Mucosa of rectum (tissue), 2 donors: ENCODE data around the gene RHBDF1.

Experiments
- H3K27ac ChIP-seq, 2 donors: one replicate each; pipeline ENCODE4 v1.7.0; 2013; ENCODE audit warnings: inconsistent platforms in 2 of 2, low read depth in 2 of 2, low read length in 2 of 2
- H3K27me3 ChIP-seq, 2 donors: one replicate each; pipeline ENCODE4 v1.7.0; 2013; ENCODE audit warnings: low read length in 2 of 2; ENCODE audit not compliant: control insufficient read depth in 2 of 2, insufficient read depth in 2 of 2
- H3K36me3 ChIP-seq, 2 donors: one replicate each; pipeline ENCODE4 v1.7.0; 2013; ENCODE audit warnings: low read length in 2 of 2; ENCODE audit not compliant: control insufficient read depth in 2 of 2, insufficient read depth in 2 of 2
- H3K4me1 ChIP-seq, 2 donors: one replicate each; pipeline ENCODE4 v1.7.0; 2013; ENCODE audit warnings: low read length in 2 of 2, mild to moderate bottlenecking in 1 of 2; ENCODE audit not compliant: control insufficient read depth in 2 of 2, insufficient read depth in 2 of 2
- H3K4me3 ChIP-seq, 2 donors: one replicate each; pipeline ENCODE4 v1.7.0; 2013; ENCODE audit warnings: low read length in 2 of 2
- H3K9ac ChIP-seq, 2 donors: one replicate each; pipeline ENCODE4 v1.7.0; 2013; ENCODE audit warnings: low read length in 2 of 2, low read depth in 1 of 2, mild to moderate bottlenecking in 1 of 2
- H3K9me3 ChIP-seq, 2 donors: one replicate each; pipeline ENCODE4 v1.7.0; 2013; ENCODE audit warnings: low read length in 2 of 2; ENCODE audit not compliant: control insufficient read depth in 2 of 2
- donor health status: healthy.
- donor health status: Normal muscosa, but diverticular disease.

Gene RHBDF1

GRCh38 chr16:72561-73548 is at the start of gene RHBDF1:
Gene RHBDF1 (minus strand): TSS chr16:72631. CDS start chr16:65015, 7,616 bp downstream.
- peak within 1 kb of the TSS; percentile 68 to 83 for H3K9ac ChIP-seq
- no peaks in the 10 kb centered on the region for H3K36me3 ChIP-seq
- peak within 1 kb of the TSS; percentile 69 to 78 for H3K4me3 ChIP-seq
- H3K4me1 ChIP-seq, result peaks cover 31 to 62% of the 10 kb centered on the region in 2 donors
- H3K27me3 ChIP-seq, result peaks cover 0 to 4% of the 10 kb centered on the region in 2 donors
- H3K9me3 ChIP-seq, result no peaks in the 10 kb centered on the region
- peak within 1 kb of the TSS; percentile 70 to 75 for H3K27ac ChIP-seq

GRCh38 chr16:120756-121155 is 48.3 kb upstream of the RHBDF1 start:
- H3K9ac ChIP-seq, result no peak overlapping the region
- H3K4me3 ChIP-seq, result no peak overlapping the region
- H3K27me3 ChIP-seq, result no peaks in the 10 kb centered on the region
- H3K4me1 ChIP-seq, result peaks cover 3 to 6% of the 10 kb centered on the region in 2 donors
- H3K36me3 ChIP-seq, result no peaks in the 10 kb centered on the region
- H3K27ac ChIP-seq, result no peak overlapping the region
- no peaks in the 10 kb centered on the region for H3K9me3 ChIP-seq

GRCh38 chr16:119835-120491 is 47.5 kb upstream of the RHBDF1 start:
- H3K36me3 ChIP-seq, result peaks cover 0 to 2% of the 10 kb centered on the region in 2 donors
- H3K27ac ChIP-seq, result no peak overlapping the region
- H3K4me3 ChIP-seq, result no peak overlapping the region
- no peaks in the 10 kb centered on the region for H3K9me3 ChIP-seq
- H3K4me1 ChIP-seq, result peaks cover 3 to 6% of the 10 kb centered on the region in 2 donors
- H3K9ac ChIP-seq, result no peak overlapping the region
- no peaks in the 10 kb centered on the region for H3K27me3 ChIP-seq

GRCh38 chr16:119295-119694 is 46.9 kb upstream of the RHBDF1 start:
- H3K4me1 ChIP-seq, result peaks cover 3 to 6% of the 10 kb centered on the region in 2 donors
- no peak overlapping the region for H3K4me3 ChIP-seq
- no peaks in the 10 kb centered on the region for H3K27me3 ChIP-seq
- no peak overlapping the region for H3K9ac ChIP-seq
- no peaks in the 10 kb centered on the region for H3K9me3 ChIP-seq
- no peak overlapping the region for H3K27ac ChIP-seq
- peaks cover 0 to 5% of the 10 kb centered on the region in 2 donors for H3K36me3 ChIP-seq

GRCh38 chr16:118857-119256 is 46.4 kb upstream of the RHBDF1 start:
- H3K4me1 ChIP-seq, result peaks cover 3 to 6% of the 10 kb centered on the region in 2 donors
- no peak overlapping the region for H3K4me3 ChIP-seq
- no peak overlapping the region for H3K9ac ChIP-seq
- no peak overlapping the region for H3K27ac ChIP-seq
- peaks cover 0 to 7% of the 10 kb centered on the region in 2 donors for H3K36me3 ChIP-seq
- no peaks in the 10 kb centered on the region for H3K9me3 ChIP-seq
- no peaks in the 10 kb centered on the region for H3K27me3 ChIP-seq

GRCh38 chr16:117379-118365 is 45.2 kb upstream of the RHBDF1 start:
- H3K9me3 ChIP-seq, result no peaks in the 10 kb centered on the region
- H3K27ac ChIP-seq, result no peak overlapping the region
- peaks cover 2 to 8% of the 10 kb centered on the region in 2 donors for H3K36me3 ChIP-seq
- peaks cover 3 to 6% of the 10 kb centered on the region in 2 donors for H3K4me1 ChIP-seq
- H3K27me3 ChIP-seq, result no peaks in the 10 kb centered on the region
- H3K4me3 ChIP-seq, result no peak overlapping the region
- peak overlapping the region in 1 of 2 donors; percentile 26 for H3K9ac ChIP-seq

GRCh38 chr16:116015-116414 is 43.6 kb upstream of the RHBDF1 start:
- Histone ChIP-seq H3K27me3 (no peaks in the 10 kb centered on the region), H3K27ac (no peak overlapping the region), H3K4me3 (no peak overlapping the region), H3K9me3 (no peaks in the 10 kb centered on the region), H3K36me3 (peaks cover 2 to 19% of the 10 kb centered on the region in 2 donors), H3K4me1 (peaks cover 3 to 6% of the 10 kb centered on the region in 2 donors), H3K9ac (no peak overlapping the region)

GRCh38 chr16:114327-114726 is 41.9 kb upstream of the RHBDF1 start:
- Histone ChIP-seq H3K4me3 (no peak overlapping the region), H3K36me3 (peaks cover 2 to 25% of the 10 kb centered on the region in 2 donors), H3K27ac (no peak overlapping the region), H3K4me1 (peaks cover 3 to 6% of the 10 kb centered on the region in 2 donors), H3K9me3 (no peaks in the 10 kb centered on the region), H3K9ac (no peak overlapping the region), H3K27me3 (no peaks in the 10 kb centered on the region)

- Histone ChIP-seq H3K4me1 (no peaks in the 10 kb centered on the region), H3K9me3 (no peaks in the 10 kb centered on the region), H3K4me3 (no peak overlapping the region), H3K27ac (no peak overlapping the region), H3K27me3 (no peaks in the 10 kb centered on the region), H3K36me3 (peaks cover 2 to 27% of the 10 kb centered on the region in 2 donors), H3K9ac (no peak overlapping the region)
These were observed 39.9 kb upstream of the RHBDF1 start for GRCh38 chr16:112153-112840.
